ENCODE data around the gene HNRNPF. TPM values are rescaled to one million over a fixed set of nuclear protein-coding genes. Genes with fewer than 3 reads are reported as not detected.

Gene HNRNPF
- polyA plus RNA-seq, 1 donor (not counting 4 experiments of a cell fraction or from before 2014, with no cell fraction given), result 238 TPM

GRCh38 chr10:43389867-43390266, 19.1 kb downstream of the HNRNPF start:
- DNase-seq (ENCODE audit: low read depth, low spot score) (no peak), FAIRE-seq (no peak)
- H4K20me1 ChIP-seq (ENCODE audit: control insufficient read depth, extremely low read depth, insufficient read depth, low read length), result peaks cover 23% of the 10 kb centered on the region
- no peak overlapping the region for H3K9ac ChIP-seq (ENCODE audit: control insufficient read depth, extremely low read depth, insufficient read depth, low read length)
- no peaks in the 10 kb centered on the region for H3K9me1 ChIP-seq (ENCODE audit: control insufficient read depth, extremely low read depth, insufficient read depth, low read length)
- H3K4me2 ChIP-seq (ENCODE audit: control insufficient read depth, extremely low read depth, insufficient read depth, low read depth, low read length), result no peak overlapping the region
- H3K9me3 ChIP-seq (ENCODE audit: control insufficient read depth, low read depth, low read length), result no peaks in the 10 kb centered on the region
- H2AFZ ChIP-seq (ENCODE audit: control insufficient read depth, low read length), result no peak overlapping the region
- dilution Hi-C loops (cut with MboI; ENCODE audit: extremely low pct_ligation_motif_present, low sequenced_read_pairs), result no loop called here
- TF ChIP-seq EZH2 (IDR thresholded peaks at IDR 0.05; ENCODE audit: low read length) (no peak), CTCF (optimal IDR thresholded peaks at IDR 0.05 in 1 of 3, IDR thresholded peaks at IDR 0.05 in 1 of 3, conservative IDR thresholded peaks at IDR 0.05 in 1 of 3; ENCODE audit: extremely low read depth in 1 of 3, insufficient read depth in 2 of 3, low read length in 3 of 3) (no peak)
- no peaks in the 10 kb centered on the region for H3K27me3 ChIP-seq (ENCODE audit: control insufficient read depth, extremely low read depth, insufficient read depth, low read length)
- H3K36me3 ChIP-seq (ENCODE audit: control insufficient read depth in 2 of 2, extremely low read depth in 1 of 2, insufficient read depth in 2 of 2, low read length in 2 of 2), result peaks cover 36 to 54% of the 10 kb centered on the region in 2 experiments
- no peak overlapping the region for H3K27ac ChIP-seq (ENCODE audit: control insufficient read depth, insufficient read depth, low read length)
- H3K4me3 ChIP-seq (ENCODE audit: control insufficient read depth in 2 of 3, extremely low read depth in 1 of 3, insufficient read depth in 2 of 3, low read depth in 1 of 3, low read length in 3 of 3), result no peak overlapping the region
- H3K4me1 ChIP-seq (ENCODE audit: control insufficient read depth, extremely low read depth, insufficient read depth, low read length), result no peaks in the 10 kb centered on the region
- H3K79me2 ChIP-seq (ENCODE audit: control insufficient read depth, insufficient read depth, low read length), result peaks cover 70% of the 10 kb centered on the region

- H3K9ac ChIP-seq (ENCODE audit: control insufficient read depth, extremely low read depth, insufficient read depth, low read length), result no peak overlapping the region
- H4K20me1 ChIP-seq (ENCODE audit: control insufficient read depth, extremely low read depth, insufficient read depth, low read length), result peaks cover 11% of the 10 kb centered on the region
- DNase-seq (ENCODE audit: low read depth, low spot score) (no peak), FAIRE-seq (no peak)
- H3K9me1 ChIP-seq (ENCODE audit: control insufficient read depth, extremely low read depth, insufficient read depth, low read length), result no peaks in the 10 kb centered on the region
- H2AFZ ChIP-seq (ENCODE audit: control insufficient read depth, low read length), result no peak overlapping the region
- no peak overlapping the region for H3K4me3 ChIP-seq (ENCODE audit: control insufficient read depth in 2 of 3, extremely low read depth in 1 of 3, insufficient read depth in 2 of 3, low read depth in 1 of 3, low read length in 3 of 3)
- H3K4me2 ChIP-seq (ENCODE audit: control insufficient read depth, extremely low read depth, insufficient read depth, low read depth, low read length), result no peak overlapping the region
- dilution Hi-C loops (cut with MboI; ENCODE audit: extremely low pct_ligation_motif_present, low sequenced_read_pairs), result no loop called here
- H3K79me2 ChIP-seq (ENCODE audit: control insufficient read depth, insufficient read depth, low read length), result peaks cover 48% of the 10 kb centered on the region
- peaks cover 31 to 42% of the 10 kb centered on the region in 2 experiments for H3K36me3 ChIP-seq (ENCODE audit: control insufficient read depth in 2 of 2, extremely low read depth in 1 of 2, insufficient read depth in 2 of 2, low read length in 2 of 2)
- H3K4me1 ChIP-seq (ENCODE audit: control insufficient read depth, extremely low read depth, insufficient read depth, low read length), result peaks cover 14% of the 10 kb centered on the region
- TF ChIP-seq EZH2 (IDR thresholded peaks at IDR 0.05; ENCODE audit: low read length) (no peak), CTCF (optimal IDR thresholded peaks at IDR 0.05 in 1 of 3, IDR thresholded peaks at IDR 0.05 in 1 of 3, conservative IDR thresholded peaks at IDR 0.05 in 1 of 3; ENCODE audit: extremely low read depth in 1 of 3, insufficient read depth in 2 of 3, low read length in 3 of 3) (no peak)
- H3K27me3 ChIP-seq (ENCODE audit: control insufficient read depth, extremely low read depth, insufficient read depth, low read length), result no peaks in the 10 kb centered on the region
- H3K27ac ChIP-seq (ENCODE audit: control insufficient read depth, insufficient read depth, low read length), result no peak overlapping the region
- no peaks in the 10 kb centered on the region for H3K9me3 ChIP-seq (ENCODE audit: control insufficient read depth, low read depth, low read length)
Observed at GRCh38 chr10:43387678-43388032, 21.3 kb downstream of the HNRNPF start.

All from keratinocyte (primary cell).